HG03354 (cell line): ENCODE data around the gene TRIM40.

Experiments
- ATAC-seq: cut with Tn5 transposase; IDR thresholded peaks from one replicate; pipeline ENCODE4 v1.9.1; 2021; ENCODE audit warnings: mild to moderate bottlenecking; ENCODE audit not compliant: unreplicated experiment, poor library complexity, severe bottlenecking

TRIM40 gene

GRCh38 chr6:30145818-30146217 is 9.9 kb downstream of the TRIM40 start:
- ATAC-seq: no peak

- no peak for ATAC-seq
Observed at GRCh38 chr6:30147096-30147495, 11.2 kb downstream of the TRIM40 start.

GRCh38 chr6:30149234-30149633 is 13.3 kb downstream of the TRIM40 start:
- ATAC-seq: no peak

- ATAC-seq: no peak
Observed at GRCh38 chr6:30149858-30150550, 14.1 kb downstream of the TRIM40 start.

- ATAC-seq: no peak
Observed at GRCh38 chr6:30150671-30151395, 14.9 kb downstream of the TRIM40 start.

- ATAC-seq: no peak
Observed at GRCh38 chr6:30151580-30151979, 15.6 kb downstream of the TRIM40 start.

GRCh38 chr6:30152016-30152673 is 16.2 kb downstream of the TRIM40 start:
- no peak for ATAC-seq

- no peak for ATAC-seq
Observed at GRCh38 chr6:30152910-30153610, 17.1 kb downstream of the TRIM40 start.

GRCh38 chr6:30154061-30154460 is 18.1 kb downstream of the TRIM40 start:
- no peak for ATAC-seq

GRCh38 chr6:30154709-30155519 is 19.0 kb downstream of the TRIM40 start:
- ATAC-seq: no peak

GRCh38 chr6:30155520-30156261 is 19.8 kb downstream of the TRIM40 start:
- no peak for ATAC-seq

- no peak for ATAC-seq
Observed at GRCh38 chr6:30156262-30156599, 20.3 kb downstream of the TRIM40 start.

- ATAC-seq: no peak
Observed at GRCh38 chr6:30156774-30157173, 20.8 kb downstream of the TRIM40 start.

GRCh38 chr6:30157581-30157980 is 21.6 kb downstream of the TRIM40 start:
- ATAC-seq: no peak

GRCh38 chr6:30157999-30158398 is 22.1 kb downstream of the TRIM40 start:
- no peak for ATAC-seq

- no peak for ATAC-seq
Observed at GRCh38 chr6:30158475-30159040, 22.6 kb downstream of the TRIM40 start.

- no peak for ATAC-seq
Observed at GRCh38 chr6:30160008-30160784, 24.3 kb downstream of the TRIM40 start.
